HG02610 (cell line): Measurements from ENCODE around the gene MFSD2A.
"Not testable (repeated sequence)": the region's sequence is repeated elsewhere in the genome, so short reads cannot be mapped to it uniquely, and the experiment has no call there.

Experiments
- ATAC-seq: cut with Tn5 transposase; IDR thresholded peaks from one replicate; pipeline ENCODE4 v1.9.1; 2021; ENCODE audit warnings: mild to moderate bottlenecking, moderate library complexity; ENCODE audit not compliant: unreplicated experiment

Gene MFSD2A

GRCh38 chr1:39964552-39964951, 9.6 kb downstream of the MFSD2A start:
- ATAC-seq = no peak

GRCh38 chr1:39965044-39965443, 10.1 kb downstream of the MFSD2A start:
- no peak for ATAC-seq

- ATAC-seq = no peak
These were observed 14.1 kb downstream of the MFSD2A start for GRCh38 chr1:39969048-39969447.

- no peak for ATAC-seq
These were observed 14.8 kb downstream of the MFSD2A start for GRCh38 chr1:39969531-39970270.

GRCh38 chr1:39970274-39970673, 15.3 kb downstream of the MFSD2A start:
- ATAC-seq = no peak

- ATAC-seq = no peak
These were observed 16.2 kb downstream of the MFSD2A start for GRCh38 chr1:39971138-39971537.

GRCh38 chr1:39973503-39974135, 18.7 kb downstream of the MFSD2A start:
- ATAC-seq = no peak

- no peak for ATAC-seq
These were observed 21.8 kb downstream of the MFSD2A start for GRCh38 chr1:39976732-39977131.

- no peak for ATAC-seq
These were observed 22.3 kb downstream of the MFSD2A start for GRCh38 chr1:39977202-39977601.

GRCh38 chr1:39979654-39980053, 24.7 kb downstream of the MFSD2A start:
- no peak for ATAC-seq

GRCh38 chr1:39980555-39981313, 25.8 kb downstream of the MFSD2A start:
- no peak for ATAC-seq

- ATAC-seq = no peak
These were observed 26.4 kb downstream of the MFSD2A start for GRCh38 chr1:39981385-39981784.

GRCh38 chr1:39981945-39982344, 27.0 kb downstream of the MFSD2A start:
- ATAC-seq = no peak

GRCh38 chr1:39984480-39984879, 29.5 kb downstream of the MFSD2A start:
- not testable (repeated sequence) for ATAC-seq

GRCh38 chr1:39984951-39985350, 30.0 kb downstream of the MFSD2A start:
- ATAC-seq = no peak

- ATAC-seq = no peak
These were observed 32.9 kb downstream of the MFSD2A start for GRCh38 chr1:39987869-39988268.

- ATAC-seq = no peak
These were observed 33.8 kb downstream of the MFSD2A start for GRCh38 chr1:39988618-39989343.

GRCh38 chr1:39990428-39990827, 35.5 kb downstream of the MFSD2A start:
- ATAC-seq = no peak

GRCh38 chr1:39992234-39992633, 37.3 kb downstream of the MFSD2A start:
- ATAC-seq = no peak

- ATAC-seq = no peak
These were observed 37.9 kb downstream of the MFSD2A start for GRCh38 chr1:39992888-39993287.

- peak; percentile 80 for ATAC-seq
These were observed 41.0 kb downstream of the MFSD2A start for GRCh38 chr1:39995973-39996393.
